PFSK-1 (cell line): Measurements from ENCODE around the gene FUOM.

ENCODE experiments used
- FOXP2 ChIP-seq: optimal IDR thresholded peaks from 2 replicates; pipeline ENCODE3; 2011; ENCODE audit warnings: borderline replicate concordance, control low read depth, inconsistent platforms; ENCODE audit not compliant: insufficient read depth; ENCODE audit errors: extremely low read length, extremely low read depth
- POLR2AphosphoS5 ChIP-seq: IDR thresholded peaks from 2 replicates; pipeline ENCODE4 v1.6.1; 2012; ENCODE audit warnings: low read depth, mild to moderate bottlenecking, control low read depth, low read length, moderate library complexity
- REST ChIP-seq, 2 experiments: IDR thresholded peaks; 2 replicates each; pipeline versions ENCODE4 v1.6.1 to v1.8.0; 2011 to 2012; ENCODE audit warnings: low read depth in 2 of 2, low read length in 2 of 2, control low read depth in 1 of 2, inconsistent platforms in 1 of 2, mild to moderate bottlenecking in 1 of 2, moderate library complexity in 1 of 2; ENCODE audit not compliant: insufficient read depth in 1 of 2
- SIN3A ChIP-seq: IDR thresholded peaks from 2 replicates; pipeline ENCODE4 v1.6.1; 2012; ENCODE audit warnings: mild to moderate bottlenecking, low read length, moderate library complexity, borderline replicate concordance; ENCODE audit not compliant: insufficient read depth
- TAF1 ChIP-seq: IDR thresholded peaks from 2 replicates; pipeline ENCODE4 v1.6.1; 2012; ENCODE audit warnings: low read length, control low read depth, borderline replicate concordance; ENCODE audit not compliant: insufficient read depth

Gene FUOM

GRCh38 chr10:133354672-133355240 is 3.1 kb downstream of the FUOM start:
- TF ChIP-seq REST (IDR thresholded peaks at IDR 0.05; ENCODE audit: insufficient read depth in 1 of 2, low read depth in 2 of 2, low read length in 2 of 2) (no peak), TAF1 (no peak), SIN3A (no peak), POLR2AphosphoS5 (no peak), FOXP2 (no peak)

GRCh38 chr10:133353988-133354605 is 3.7 kb downstream of the FUOM start:
- TF ChIP-seq FOXP2 (no peak), SIN3A (no peak), REST (IDR thresholded peaks at IDR 0.05; ENCODE audit: insufficient read depth in 1 of 2, low read depth in 2 of 2, low read length in 2 of 2) (no peak), TAF1 (no peak)

GRCh38 chr10:133353202-133353959 is 4.4 kb downstream of the FUOM start:
- TF ChIP-seq FOXP2, result no peak

GRCh38 chr10:133351408-133352318 is 6.2 kb downstream of the FUOM start:
- TF ChIP-seq POLR2AphosphoS5 (no peak), TAF1 (no peak), FOXP2 (no peak), REST (IDR thresholded peaks at IDR 0.05; ENCODE audit: insufficient read depth in 1 of 2, low read depth in 2 of 2, low read length in 2 of 2) (no peak), SIN3A (no peak)

GRCh38 chr10:133350950-133351329 is 6.9 kb downstream of the FUOM start:
- TF ChIP-seq FOXP2 (no peak), POLR2AphosphoS5 (no peak), SIN3A (no peak), REST (IDR thresholded peaks at IDR 0.05; ENCODE audit: insufficient read depth in 1 of 2, low read depth in 2 of 2, low read length in 2 of 2) (no peak), TAF1 (no peak)
